ENCODE data around the gene HCK.

The HCK gene

DNA sequence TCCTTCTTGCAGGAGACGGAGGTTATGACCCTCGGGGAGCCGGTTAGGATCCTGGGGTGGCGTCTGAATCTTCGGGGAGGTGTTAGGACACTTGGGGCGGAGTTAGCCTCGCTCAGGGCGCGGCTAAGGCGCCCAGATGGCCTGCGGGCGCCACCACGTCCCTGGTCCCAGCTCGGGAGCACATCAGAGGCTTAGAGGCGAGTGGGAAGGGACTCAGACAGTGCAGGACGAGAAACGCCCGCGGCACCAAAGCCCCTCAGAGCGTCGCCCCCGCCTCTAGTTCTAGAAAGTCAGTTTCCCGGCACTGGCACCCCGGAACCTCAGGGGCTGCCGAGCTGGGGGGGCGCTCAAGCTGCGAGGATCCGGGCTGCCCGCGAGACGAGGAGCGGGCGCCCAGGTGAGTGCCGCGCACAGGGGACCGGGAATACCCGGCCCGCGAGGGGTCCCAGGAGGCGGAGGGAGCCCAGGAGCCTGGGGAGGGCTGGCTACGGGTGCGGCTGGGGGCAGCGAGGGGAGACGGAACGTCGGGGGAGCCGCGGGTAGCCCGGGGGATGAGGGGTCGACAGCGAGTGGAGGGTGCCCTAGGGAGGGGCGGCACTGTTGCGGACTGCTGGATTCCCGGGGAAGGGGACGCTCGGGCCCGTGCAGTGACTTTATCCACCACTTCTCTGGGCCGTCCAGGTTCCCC is at the start of gene HCK:
Gene HCK (plus strand): TSS at position 153 of the 688 bp plus-strand sequence.
- no peak for DNase-seq

DNA sequence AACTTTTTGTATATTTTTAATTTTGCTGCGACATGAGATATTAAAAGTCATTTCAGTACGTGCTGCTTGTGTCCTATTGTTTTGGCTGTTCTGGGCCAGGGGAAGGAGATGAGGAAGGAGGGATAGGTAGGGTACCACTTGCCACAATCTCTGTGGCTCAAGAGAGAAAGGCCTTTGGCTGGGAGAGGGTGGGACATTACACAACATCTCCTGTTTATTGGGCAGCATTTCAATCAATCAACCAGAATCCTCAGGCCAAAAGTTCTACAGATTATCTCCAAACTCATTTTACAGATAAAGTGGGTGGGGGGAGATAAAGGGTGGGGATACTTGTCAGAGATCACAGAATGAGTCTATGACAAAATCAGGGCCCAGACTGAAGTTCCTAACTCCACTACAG is 48.7 kb upstream of the HCK start:
- no peak for DNase-seq

DNA sequence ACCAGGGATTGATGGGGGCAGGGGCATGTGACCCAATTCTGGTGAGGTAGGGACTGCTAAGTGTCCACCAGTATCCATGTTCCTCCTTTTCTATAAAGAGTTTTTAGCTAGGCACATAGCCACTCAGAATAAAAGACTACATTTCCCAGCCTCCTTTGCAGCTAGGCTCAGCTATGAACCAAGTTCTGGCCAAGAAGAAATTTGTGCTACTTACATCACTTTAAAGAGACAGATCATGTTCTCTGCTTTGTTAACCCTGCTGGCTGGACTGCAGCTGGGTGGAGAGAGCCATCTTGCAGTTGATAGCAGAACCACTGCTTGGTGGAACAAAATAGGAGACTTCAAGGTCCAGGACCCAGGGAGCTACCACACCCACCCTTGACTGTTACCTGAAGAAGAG is 47.1 kb upstream of the HCK start:
- DNase-seq: no peak

DNA sequence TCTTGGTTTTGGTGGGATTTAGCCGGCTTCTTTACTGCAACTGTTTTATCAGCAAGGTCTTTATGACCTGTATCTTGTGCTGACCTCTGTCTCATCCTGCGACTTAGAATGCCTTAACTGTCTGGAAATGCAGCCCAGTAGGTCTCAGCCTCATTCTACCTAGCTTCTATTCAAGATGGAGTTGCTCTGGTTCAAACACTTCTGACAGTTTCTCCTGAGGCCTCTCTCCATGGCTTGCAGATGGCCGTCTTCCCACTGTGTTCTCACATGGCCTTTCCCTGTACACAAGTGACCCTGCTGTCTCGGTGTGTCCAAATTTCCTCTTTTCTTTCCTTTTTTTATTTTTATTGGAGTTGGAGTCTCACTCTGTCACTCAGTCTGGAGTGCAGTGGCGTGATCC is 46.0 kb upstream of the HCK start:
- no peak for DNase-seq

DNA sequence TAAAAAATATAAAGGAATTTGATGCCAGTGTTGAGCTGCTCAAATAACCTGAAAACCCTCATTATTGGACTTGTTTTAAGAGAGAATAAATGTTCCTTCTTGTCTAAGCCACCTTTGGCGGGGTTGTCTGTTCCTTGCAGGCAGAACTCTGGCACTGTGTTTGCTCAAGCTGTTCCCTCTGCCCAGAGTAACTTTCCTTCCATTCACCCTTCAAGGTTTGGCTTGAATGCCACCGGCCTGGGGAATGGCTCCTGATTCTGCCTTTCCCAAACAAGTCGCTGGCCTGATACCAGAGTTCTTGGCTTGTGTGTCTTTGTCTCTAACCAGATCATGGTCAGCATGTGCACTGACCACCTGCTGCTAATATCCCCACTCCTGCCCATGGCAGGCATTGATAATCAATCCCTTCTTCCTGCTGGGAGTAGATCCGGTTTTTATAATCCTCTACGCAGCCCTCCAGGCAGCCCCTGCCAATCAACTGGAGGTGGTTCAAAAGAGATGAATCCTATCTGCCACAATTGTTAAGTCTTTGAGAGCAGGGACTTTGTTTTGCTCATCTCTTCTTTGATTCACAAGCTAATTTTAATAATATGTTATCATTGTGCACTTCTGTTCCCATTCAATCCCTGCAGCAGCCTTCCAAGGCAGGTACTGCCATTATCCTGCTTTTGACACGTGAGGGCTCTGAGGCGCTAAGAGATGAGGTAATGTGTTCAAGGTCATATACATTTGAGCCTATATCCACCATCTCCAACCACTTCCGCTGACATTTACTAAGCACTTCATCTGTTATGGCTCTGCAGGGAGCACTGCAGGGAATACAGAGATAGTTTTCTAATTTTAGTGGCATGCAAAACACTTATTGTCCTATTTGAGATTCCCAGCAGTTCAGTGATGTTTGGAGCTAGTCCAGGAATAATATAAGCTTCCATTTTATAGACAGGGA is 44.9 kb upstream of the HCK start:
- no peak for DNase-seq

DNA sequence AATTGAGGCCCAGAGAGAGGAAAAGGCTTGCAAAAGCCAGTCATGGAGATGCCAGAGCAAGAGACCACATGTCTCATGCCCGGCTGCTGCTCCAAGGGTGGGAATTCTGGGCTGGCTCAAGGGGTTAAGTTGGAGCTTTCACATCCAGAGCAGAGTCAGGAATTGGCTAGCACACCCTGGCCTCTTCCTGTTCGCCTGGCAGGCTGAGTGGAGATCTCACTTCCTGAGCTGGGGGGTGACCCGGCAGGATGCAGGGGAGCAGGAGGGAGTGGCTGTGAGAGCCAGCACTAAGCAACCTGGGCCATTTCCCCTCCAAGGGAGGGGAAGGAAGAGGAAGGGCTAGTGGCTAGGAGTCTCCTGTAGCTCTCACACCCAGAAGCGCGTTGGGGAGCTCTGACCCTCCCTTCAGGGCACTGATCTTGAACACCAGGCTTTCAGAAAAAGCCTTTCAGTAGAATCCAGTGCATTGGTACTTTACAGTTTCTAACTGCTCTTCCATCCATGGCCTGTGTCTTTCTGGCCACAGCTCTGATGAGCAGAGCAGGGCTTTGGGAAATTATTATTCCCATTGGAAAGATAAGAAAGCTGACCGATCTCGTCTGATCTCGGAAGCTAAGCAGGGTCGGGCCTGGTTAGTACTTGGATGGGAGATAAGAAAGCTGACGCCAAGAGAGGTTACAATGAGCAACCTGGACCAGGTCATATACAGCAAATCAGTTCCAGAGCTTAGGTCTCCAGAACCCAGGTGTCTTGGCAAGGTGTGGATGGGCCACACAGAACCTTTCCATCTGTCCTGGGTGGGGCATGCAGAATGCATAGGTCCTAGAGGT is 44.0 kb upstream of the HCK start:
- DNase-seq: no peak

DNA sequence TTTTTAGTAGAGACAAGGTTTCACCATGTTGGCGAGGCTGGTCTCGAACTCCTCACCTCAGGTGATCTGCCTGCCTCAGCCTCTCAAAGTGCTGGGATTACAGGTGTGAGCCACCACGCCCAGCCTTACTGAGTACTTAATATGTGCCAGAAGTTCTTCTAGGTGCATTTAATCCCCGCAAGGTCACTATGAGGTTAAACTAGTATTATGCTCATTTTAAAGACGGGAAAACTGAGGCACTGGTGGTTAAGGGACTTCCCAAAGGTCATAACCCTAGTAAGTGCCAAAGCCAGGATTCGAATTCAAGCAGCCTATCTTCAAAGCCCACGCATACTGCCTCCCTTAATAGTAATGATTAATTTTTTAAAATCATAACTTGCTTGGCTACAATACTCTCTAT is 42.5 kb upstream of the HCK start:
- no peak for DNase-seq

DNA sequence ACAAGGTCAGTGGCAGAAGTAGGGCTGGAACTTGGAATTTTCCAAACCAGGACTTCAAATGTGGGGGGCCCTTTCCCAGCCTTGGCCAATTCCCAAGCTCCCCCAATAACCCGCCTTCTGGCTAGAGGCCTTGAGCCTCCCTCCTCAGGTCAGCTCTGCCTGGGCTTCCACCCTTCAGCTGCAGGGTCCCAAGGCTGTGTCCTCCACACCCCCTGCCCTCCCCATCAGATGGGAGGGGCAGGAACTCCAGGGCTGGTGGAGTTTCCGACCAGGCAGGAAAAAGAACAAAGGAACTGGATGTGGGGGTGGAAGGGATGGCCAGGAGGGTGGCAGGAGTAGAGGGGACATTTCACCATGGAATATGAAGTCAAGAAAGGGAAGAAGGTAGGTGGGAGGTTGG is 41.9 kb upstream of the HCK start, which contains the start of gene CCM2L:
Gene CCM2L (plus strand): TSS at position 338 of the 400 bp plus-strand sequence. CDS start 17 bp downstream, at position 355.
- DNase-seq: no peak

DNA sequence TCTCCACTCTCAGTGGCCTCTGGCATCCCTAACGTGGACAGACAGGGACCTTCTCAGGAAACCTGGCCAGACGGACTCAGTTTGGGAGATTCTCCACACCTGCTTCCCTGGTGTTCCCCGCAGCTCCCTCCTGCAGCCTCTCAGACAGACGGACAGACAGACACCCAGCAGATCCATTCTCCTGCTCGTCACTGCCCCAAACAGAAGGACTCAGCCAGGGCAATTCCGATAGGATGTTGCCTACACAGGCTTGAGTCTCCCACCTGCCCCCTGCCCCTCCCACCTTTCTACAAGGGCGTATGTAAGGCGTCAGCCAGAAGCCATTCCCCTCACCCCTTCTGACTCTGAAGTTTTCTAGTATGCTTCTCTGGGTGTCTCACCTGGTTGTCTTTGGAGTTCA is 41.4 kb upstream of the HCK start:
- no peak for DNase-seq

DNA sequence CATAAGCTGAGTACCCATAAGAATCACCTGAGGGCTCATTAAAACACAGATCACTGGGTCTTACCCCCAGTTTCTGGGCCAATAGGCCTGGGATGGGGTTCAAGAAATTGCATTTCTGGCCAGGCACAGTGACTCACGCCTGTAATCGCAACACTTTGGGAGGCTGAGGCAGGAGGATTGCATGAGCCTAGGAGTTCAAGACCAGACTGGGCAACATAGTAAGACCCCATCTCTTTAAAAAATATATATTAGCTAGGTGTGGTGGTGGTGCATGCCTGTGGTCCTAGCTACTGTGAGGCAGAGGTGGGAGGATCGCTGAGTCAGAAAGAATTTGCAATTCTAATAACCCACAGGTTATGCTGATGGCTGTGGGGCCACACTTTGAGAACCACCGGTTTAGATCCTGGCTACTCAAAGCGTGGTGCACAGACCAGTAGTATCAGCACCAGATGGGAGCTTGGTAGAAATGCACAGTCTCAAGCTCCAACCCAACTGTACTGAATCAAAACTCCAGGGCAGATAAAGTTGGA is 39.8 kb upstream of the HCK start:
- no peak for DNase-seq

DNA sequence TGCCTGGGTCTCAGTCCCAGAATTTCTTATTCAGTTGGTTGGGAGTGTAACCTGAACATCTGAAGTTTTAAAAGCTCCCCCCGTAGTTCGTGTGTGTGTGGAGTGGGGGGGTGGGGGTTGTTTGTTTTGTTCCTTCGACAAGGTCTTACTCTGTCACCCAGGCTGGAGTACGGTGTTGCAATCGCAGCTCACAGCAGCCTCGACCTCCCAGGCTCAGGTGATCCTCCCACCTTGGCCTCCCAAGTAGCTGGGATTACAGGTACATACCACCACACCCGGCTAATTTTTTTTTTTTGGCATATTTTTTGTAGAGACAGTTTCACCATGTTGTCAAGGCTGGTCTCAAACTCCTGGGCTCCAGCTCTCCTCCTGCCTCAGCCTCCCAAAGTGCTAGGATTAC is 38.7 kb upstream of the HCK start:
- DNase-seq: no peak

DNA sequence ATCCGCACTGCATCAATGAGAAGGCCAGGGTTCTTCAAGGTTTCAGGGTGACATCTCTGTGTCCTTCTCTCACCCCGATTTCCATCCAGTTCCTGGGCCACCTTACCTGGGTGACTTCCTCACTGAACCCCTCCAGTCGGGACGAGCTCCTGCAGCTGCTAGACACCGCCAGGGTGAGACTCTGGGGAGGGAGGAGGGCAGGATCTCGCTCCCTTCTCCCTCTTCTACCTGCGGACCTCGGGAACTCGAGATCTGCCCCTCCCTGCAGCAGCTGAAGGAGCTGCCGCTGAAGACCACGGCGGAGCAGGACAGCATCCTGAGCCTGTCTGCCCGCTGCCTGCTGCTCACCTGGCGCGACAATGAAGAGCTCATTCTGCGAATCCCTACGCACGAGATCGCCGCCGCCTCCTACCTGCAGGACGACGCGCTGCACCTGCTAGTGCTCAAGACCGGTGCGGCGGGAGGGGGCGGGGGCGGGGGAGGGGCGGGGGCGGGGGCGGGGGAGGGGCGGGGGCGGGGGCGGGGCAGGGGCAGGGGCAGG is 34.3 kb upstream of the HCK start:
- peak; percentile 90 to 91 for DNase-seq

DNA sequence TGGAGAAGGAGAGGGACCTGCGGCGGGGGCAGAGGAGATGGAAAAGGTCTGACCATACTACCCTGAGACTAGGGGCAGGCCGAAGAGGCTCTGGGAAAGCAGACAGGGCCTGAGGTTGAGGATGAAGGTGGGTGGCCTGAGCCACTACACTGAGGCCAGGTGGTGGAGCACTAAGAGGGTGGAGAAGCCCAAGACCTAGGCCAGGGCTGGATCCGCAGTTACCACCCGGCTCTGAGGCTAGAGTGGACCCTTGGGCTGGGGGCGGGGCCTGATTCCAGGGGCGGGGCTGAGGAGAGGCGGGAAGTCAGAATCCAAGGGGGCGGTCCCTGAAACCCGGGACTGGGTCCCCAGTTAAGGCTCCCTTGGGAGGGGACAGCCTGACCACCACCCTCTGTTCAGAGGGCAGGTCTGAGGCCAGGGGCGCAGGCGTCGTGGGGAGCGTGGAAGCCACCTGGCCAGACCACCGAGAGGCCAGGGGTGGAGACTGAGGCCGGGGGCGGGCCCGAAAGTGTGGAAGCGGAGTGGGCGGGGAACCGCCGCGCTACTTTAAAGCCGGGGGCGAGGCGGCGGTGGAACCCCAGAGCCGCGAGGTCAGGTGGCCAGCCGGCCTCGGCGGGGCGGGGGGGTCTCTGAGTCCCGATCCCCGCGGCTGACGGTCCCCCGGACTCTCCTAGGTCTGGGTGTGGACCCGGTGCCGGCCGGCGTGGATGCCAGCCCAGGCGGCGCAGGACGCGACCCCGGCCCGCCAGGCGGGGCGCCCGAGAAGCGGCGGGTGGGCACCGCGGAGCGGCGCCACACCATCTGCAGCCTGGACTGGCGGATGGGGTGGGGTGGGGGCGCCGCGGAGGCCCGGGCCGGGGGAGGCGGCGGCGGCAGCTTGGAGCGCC is 33.5 kb upstream of the HCK start:
- DNase-seq: peak; percentile 92 to 93

DNA sequence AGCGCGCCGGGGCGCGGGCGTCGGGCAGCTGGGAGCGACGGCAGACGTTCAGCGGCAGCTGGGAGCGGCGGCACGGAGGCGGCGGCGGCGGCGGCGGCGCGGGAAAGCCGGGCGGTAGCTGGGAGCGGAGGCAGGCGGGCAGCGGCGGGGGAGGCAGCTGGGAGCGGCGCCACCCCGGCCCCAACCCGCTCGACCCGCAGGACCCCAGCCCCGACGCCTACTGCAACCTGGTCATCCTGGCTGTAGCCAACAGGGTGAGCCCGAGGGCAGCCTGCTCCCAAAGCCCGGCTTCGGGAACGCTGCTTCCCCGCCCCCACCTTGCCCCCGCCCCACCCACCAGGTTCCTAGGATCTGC is 32.9 kb upstream of the HCK start:
- DNase-seq: peak in 1 of 2 experiments; percentile 60

DNA sequence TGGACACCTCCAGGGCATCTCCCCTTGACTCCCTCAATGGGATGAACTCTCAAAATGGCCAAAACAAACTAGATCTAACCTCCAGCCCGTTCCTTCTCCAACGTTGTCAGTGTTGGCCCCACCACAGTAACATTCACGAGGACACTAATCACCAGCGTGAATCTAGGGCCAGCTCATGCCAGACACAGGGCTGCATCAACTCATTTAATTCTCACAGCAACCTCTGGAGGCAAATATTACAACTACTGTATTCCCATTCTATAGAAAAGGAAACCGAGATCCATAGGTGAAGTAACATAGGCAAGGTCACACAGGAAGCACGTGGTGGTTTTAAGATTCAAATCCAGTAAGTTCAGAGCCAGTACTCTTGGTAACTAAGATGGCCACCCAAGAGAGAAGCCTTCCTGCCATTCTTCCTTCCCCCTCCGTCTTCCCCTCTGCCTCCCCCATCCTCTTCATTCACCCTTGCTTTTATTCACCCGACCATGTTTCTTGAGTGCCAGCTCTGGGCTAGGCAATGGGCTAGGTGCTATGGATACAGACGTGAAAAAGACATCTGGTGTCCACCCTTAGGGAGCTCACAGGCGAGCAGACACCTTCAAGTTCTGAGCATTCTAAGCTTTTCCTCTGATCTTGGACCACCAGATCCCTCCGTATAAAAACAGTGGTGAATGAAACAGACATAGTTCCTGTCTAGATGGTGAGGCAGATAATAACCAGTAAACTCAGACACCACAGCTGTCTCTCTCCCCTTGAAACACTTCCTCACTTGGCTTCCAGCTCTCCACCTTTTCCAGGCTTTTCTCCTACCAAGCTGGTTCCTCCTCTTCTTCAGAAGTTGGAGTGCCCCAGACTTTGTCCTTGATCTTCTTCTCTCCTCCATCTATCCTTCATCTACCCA is 32.2 kb upstream of the HCK start:
- no peak for DNase-seq

DNA sequence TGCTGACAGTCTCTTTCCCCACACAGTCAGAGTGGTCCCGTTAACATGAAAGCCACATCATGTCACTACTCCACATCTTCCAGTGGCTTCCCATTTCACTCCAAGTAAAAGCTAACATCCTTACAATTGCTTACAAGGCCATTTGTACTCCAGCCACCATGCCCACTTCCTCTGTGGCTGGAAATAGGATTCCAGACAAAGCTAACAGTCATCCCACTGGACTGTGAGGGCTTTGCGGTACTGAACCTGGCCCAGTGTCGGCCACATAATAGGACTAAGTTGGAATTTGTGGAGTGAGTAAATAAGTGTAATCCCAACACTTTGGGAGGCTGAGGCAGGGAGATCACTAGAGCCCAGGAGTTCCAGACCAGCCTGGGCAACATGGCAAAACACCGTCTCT is 31.0 kb upstream of the HCK start:
- DNase-seq: no peak

DNA sequence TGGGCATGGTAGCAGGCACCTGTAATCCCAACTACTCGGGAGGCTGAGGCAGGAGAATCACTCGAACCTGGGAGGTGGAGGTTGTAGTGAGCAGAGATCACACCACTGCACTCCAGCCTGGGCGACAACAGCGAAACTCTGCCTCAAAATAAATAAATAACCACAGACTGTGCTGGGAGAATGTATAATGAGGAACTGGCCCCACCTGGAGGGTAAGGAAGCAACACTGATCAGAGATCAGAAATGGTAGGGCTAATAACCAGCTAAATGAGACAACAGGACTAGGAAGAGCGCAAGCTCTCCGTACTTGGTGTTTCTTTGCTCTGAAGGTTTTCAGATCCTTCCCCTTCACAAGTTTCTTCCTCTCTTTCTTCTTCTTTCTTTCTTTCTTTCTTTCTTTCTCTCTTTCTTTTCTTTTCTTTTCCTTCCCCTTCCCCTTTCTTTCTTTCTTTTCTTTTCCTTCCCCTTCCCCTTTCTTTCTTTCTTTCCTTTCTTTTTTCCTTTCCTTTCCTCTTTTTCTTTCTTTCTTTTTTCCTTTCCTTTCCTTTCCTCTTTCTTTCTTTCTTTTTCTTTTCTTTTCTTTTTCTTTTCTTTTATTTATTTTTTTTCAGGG is 27.3 kb upstream of the HCK start:
- DNase-seq: no peak

DNA sequence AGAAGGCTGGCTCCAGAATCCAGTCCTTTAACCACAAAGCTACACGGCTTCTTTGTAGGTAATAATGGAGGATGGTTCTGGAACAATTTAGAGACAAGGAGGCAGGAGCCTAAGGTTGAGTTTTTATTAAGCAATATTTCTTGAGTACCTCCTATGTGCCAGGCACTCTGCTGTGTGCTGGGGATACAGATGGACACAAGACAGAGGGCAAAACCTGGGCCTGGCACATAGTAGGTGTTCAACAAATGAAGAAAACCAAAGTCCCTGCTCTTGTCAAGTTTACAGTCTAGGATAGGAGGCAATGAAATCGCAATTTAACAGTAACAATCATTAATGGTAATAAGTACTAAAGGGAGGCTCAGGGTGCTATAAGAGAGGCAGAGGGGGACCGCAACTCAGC is 24.4 kb upstream of the HCK start:
- DNase-seq: no peak

DNA sequence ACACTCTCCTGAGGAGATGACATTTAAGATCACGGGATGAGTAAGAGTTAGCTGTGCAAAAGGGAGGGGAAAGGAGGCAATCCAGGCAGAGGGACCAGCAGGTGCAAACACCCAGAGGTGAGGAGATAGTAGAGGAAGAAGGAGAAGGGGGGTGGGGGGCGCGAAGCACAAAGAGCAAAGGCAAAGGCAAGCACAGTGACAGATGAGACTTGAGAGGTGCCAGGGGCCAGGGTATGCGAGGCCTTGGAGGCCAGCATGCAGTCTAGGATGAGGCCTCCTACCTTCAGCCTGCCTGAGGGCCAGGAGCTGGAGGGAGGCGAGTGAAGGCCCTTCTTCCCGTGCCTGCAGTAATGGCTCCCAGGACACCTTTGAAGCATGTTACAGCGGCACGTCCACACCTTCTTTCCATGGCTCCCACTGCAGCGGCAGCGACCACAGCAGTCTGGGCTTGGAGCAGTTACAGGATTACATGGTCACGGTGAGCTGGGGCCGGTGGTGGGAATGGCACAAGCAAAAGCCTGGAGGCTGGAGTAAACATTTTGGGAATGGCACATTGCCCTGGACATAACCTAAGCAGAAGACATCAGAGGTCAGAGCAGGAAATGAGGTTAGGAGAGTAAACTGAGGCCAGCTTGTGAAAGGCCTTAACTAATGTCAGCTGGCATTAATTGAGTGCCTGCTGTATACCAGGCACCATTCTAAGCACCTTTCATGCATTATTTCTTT is 23.2 kb upstream of the HCK start:
- peak; percentile 24 to 35 for DNase-seq
